CD14-positive monocyte (primary cell): ENCODE results near the gene BTBD9. TPM values are rescaled to one million over a fixed set of nuclear protein-coding genes. Genes with fewer than 3 reads are reported as not detected.
A peak's percentile ranks its signal among the peaks of the same experiment; 100 is the strongest.

Experiments used
- DNase-seq, 3 donors: peaks; one replicate each; pipeline ENCODE4 v3.0.0-alpha.2; 2011 to 2022
- H2AFZ ChIP-seq: 2 replicates; pipeline ENCODE4 v1.6.0; 2012; ENCODE audit warnings: mild to moderate bottlenecking, low read depth, low read length, inconsistent platforms; ENCODE audit not compliant: insufficient read depth, poor library complexity, severe bottlenecking
- H3K27ac ChIP-seq, 2 donors: 1 replicate in 1 of 2; 2 replicates in 1 of 2; pipeline ENCODE4 v1.5.1; 2012 to 2013; ENCODE audit warnings: low read length in 2 of 2, control low read depth in 1 of 2, inconsistent platforms in 1 of 2, low read depth in 1 of 2, mild to moderate bottlenecking in 1 of 2
- H3K27me3 ChIP-seq, 2 donors: one replicate each; pipeline versions ENCODE4 v1.6.0 to v1.6.1; 2011 to 2013; ENCODE audit warnings: low read length in 2 of 2; ENCODE audit not compliant: control insufficient read depth in 2 of 2, insufficient read depth in 2 of 2
- H3K36me3 ChIP-seq, 2 donors: replicated peaks in 1 of 2; 1 replicate in 1 of 2; 2 replicates in 1 of 2; pipeline versions ENCODE4 v1.5.1 to v1.6.1; 2012 to 2013; ENCODE audit warnings: low read length in 2 of 2, control low read depth in 1 of 2, inconsistent platforms in 1 of 2, mild to moderate bottlenecking in 1 of 2; ENCODE audit not compliant: insufficient read depth in 2 of 2, control insufficient read depth in 1 of 2
- H3K4me1 ChIP-seq, 2 donors: 1 replicate in 1 of 2; 2 replicates in 1 of 2; pipeline versions ENCODE4 v1.5.1 to v1.6.1; 2012 to 2013; ENCODE audit warnings: low read length in 2 of 2, control low read depth in 1 of 2, inconsistent platforms in 1 of 2, mild to moderate bottlenecking in 1 of 2, moderate library complexity in 1 of 2; ENCODE audit not compliant: insufficient read depth in 2 of 2, control insufficient read depth in 1 of 2
- H3K4me2 ChIP-seq: replicated peaks from 2 replicates; pipeline ENCODE3; 2012; ENCODE audit warnings: low read length, moderate library complexity, mild to moderate bottlenecking; ENCODE audit not compliant: poor library complexity, severe bottlenecking; ENCODE audit errors: extremely low read depth
- H3K4me3 ChIP-seq, 3 experiments: fragments of 200-600 bp in 1 of 3; sonication (generic) in 1 of 3; replicated peaks in 1 of 3; 1 replicate in 2 of 3; 2 replicates in 1 of 3; pipeline ENCODE4 v1.5.1; 2011 to 2013; ENCODE audit warnings: low read length in 3 of 3, mild to moderate bottlenecking in 3 of 3, control low read depth in 2 of 3, low read depth in 2 of 3, inconsistent platforms in 1 of 3, moderate library complexity in 1 of 3
- H3K79me2 ChIP-seq: 2 replicates; pipeline ENCODE4 v1.6.0; 2012; ENCODE audit warnings: mild to moderate bottlenecking, control low read depth, inconsistent platforms, low read length, moderate library complexity; ENCODE audit not compliant: insufficient read depth
- H3K9ac ChIP-seq: 2 replicates; pipeline ENCODE4 v1.6.0; 2017; ENCODE audit warnings: low read length, mild to moderate bottlenecking; ENCODE audit not compliant: insufficient read depth, poor library complexity, severe bottlenecking
- H3K9me3 ChIP-seq, 2 donors: replicated peaks in 1 of 2; 1 replicate in 1 of 2; 2 replicates in 1 of 2; pipeline versions ENCODE4 v1.5.1 to v1.6.1; 2012 to 2013; ENCODE audit warnings: low read length in 2 of 2, control low read depth in 1 of 2; ENCODE audit not compliant: control insufficient read depth in 1 of 2, insufficient read depth in 1 of 2
- H4K20me1 ChIP-seq: 2 replicates; pipeline ENCODE4 v1.6.0; 2012; ENCODE audit warnings: mild to moderate bottlenecking, low read length, control low read depth, moderate library complexity; ENCODE audit not compliant: insufficient read depth
- H3K27ac Mint-ChIP-seq, 7 donors: one replicate each; pipeline ENCODE4 v1.8.0; 2020; ENCODE audit warnings: mild to moderate bottlenecking in 7 of 7, mixed read lengths in 7 of 7, moderate library complexity in 6 of 7, inconsistent platforms in 2 of 7
- H3K27me3 Mint-ChIP-seq, 3 donors: one replicate each; pipeline ENCODE4 v1.8.0; 2021 to 2022; ENCODE audit warnings: low read depth in 3 of 3, mild to moderate bottlenecking in 3 of 3, mixed read lengths in 3 of 3, moderate library complexity in 3 of 3, inconsistent platforms in 1 of 3
- H3K36me3 Mint-ChIP-seq, 2 donors: one replicate each; pipeline ENCODE4 v1.8.0; 2020; ENCODE audit warnings: mixed read lengths in 2 of 2, inconsistent platforms in 1 of 2, mild to moderate bottlenecking in 1 of 2
- H3K4me1 Mint-ChIP-seq: one replicate; pipeline ENCODE4 v1.8.0; 2020; ENCODE audit warnings: mild to moderate bottlenecking, mixed read lengths
- H3K4me3 Mint-ChIP-seq, 2 donors: one replicate each; pipeline ENCODE4 v1.8.0; 2020; ENCODE audit warnings: mild to moderate bottlenecking in 2 of 2, mixed read lengths in 2 of 2, moderate library complexity in 1 of 2
- H3K9me3 Mint-ChIP-seq, 7 donors: one replicate each; pipeline ENCODE4 v1.8.0; 2020 to 2022; ENCODE audit warnings: mixed read lengths in 7 of 7, mild to moderate bottlenecking in 6 of 7, moderate library complexity in 6 of 7, inconsistent platforms in 2 of 7
- WGBS: methylation state at CpG from one replicate; pipeline ENCODE4 v1.1.5; 2013; ENCODE audit warnings: missing lambda C conversion rate; ENCODE audit not compliant: insufficient coverage; 5-methylcytosine and 5-hydroxymethylcytosine counted together
- intact Hi-C, 2 donors: fragments of 100-400 bp; cut with micrococcal nuclease; formaldehyde crosslinking; loops; one replicate each; pipeline versions ENCODE4 v1.15.0 to v1.15.1; 2023
- polyA plus RNA-seq, 3 donors: library from polyadenylated mRNA; depleted of rRNA in 1 of 3; unstranded in 2 of 3; stranded (reverse) in 1 of 3; fragments of 300-500 nt in 2 of 3; fragments of >200 nt in 1 of 3; fragmentation: Illumina TruSeq in 2 of 3; gene quantifications; 1 replicate in 2 of 3; 2 replicates in 1 of 3; pipeline ENCODE4 v1.2.3, GENCODE V29; 2012 to 2021
- TF ChIP-seq, protein P1 (sequence below): fragments of 200-600 bp; IDR thresholded peaks from one replicate; pipeline ENCODE4 v1.8.0; 2022; ENCODE audit warnings: antibody characterized with exemption, mild to moderate bottlenecking

Gene BTBD9
- polyA plus RNA-seq, 3 donors: 5.2 to 7.5 (median 6.2) TPM

DNA sequence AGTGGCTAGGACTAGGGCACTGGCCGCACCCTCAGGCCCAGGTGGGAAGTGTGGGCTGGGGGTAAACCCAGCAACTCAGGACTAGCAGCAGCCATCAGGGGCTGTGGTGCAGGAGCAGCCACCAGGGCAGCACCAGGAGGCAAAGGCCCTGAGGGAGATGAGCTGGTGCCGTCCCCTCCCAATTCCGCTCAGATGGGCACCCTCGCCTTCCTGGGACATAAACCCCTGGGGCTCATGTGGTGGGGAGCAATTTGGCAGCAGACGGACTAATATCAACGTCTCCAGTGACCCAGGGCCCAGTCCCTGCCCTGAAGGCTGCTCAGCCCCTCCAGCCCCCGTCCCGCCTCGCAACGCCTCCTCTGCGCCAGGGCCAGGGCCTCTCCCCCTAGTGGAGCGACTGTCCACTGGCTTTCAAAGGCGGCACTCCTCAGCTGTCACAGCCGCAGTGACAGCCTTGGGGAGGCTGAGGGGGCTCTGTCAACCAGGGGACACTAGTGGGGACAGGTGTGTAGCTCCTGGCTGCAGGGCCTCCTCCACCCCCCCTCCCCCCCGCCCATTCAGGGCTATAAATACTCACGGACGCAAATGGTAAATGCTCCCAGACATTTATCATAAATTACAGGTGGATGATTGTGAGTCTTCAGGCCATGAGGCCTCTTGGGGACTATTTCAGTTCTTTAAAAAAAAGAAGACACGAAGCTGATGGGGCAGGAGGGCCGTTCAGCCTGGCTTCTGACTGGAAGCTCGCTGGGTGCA is 470.3 kb downstream of the BTBD9 start:
- H3K9ac ChIP-seq: no peak overlapping the region
- Mint-ChIP-seq H3K36me3 (peaks cover 11 to 13% of the 10 kb centered on the region in 2 donors), H3K4me1 (no peaks in the 10 kb centered on the region), H3K27me3 (peaks cover 0 to 4% (median 0%) of the 10 kb centered on the region in 3 donors), H3K9me3 (no peaks in the 10 kb centered on the region), H3K27ac (peak overlapping the region in 1 of 7 donors; percentile 1), H3K4me3 (no peak overlapping the region)
- no peaks in the 10 kb centered on the region for H3K79me2 ChIP-seq
- 92% methylated on average over 12 of the region's 20 CpGs for WGBS
- no peaks in the 10 kb centered on the region for H4K20me1 ChIP-seq
- TF ChIP-seq, protein P1, sequence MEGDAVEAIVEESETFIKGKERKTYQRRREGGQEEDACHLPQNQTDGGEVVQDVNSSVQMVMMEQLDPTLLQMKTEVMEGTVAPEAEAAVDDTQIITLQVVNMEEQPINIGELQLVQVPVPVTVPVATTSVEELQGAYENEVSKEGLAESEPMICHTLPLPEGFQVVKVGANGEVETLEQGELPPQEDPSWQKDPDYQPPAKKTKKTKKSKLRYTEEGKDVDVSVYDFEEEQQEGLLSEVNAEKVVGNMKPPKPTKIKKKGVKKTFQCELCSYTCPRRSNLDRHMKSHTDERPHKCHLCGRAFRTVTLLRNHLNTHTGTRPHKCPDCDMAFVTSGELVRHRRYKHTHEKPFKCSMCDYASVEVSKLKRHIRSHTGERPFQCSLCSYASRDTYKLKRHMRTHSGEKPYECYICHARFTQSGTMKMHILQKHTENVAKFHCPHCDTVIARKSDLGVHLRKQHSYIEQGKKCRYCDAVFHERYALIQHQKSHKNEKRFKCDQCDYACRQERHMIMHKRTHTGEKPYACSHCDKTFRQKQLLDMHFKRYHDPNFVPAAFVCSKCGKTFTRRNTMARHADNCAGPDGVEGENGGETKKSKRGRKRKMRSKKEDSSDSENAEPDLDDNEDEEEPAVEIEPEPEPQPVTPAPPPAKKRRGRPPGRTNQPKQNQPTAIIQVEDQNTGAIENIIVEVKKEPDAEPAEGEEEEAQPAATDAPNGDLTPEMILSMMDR: no peak
- H3K27me3 ChIP-seq: no peaks in the 10 kb centered on the region
- intact Hi-C loops: no loop called here
- H3K4me2 ChIP-seq: no peak overlapping the region
- DNase-seq: no peak
- H3K27ac ChIP-seq: no peak overlapping the region
- no peaks in the 10 kb centered on the region for H3K36me3 ChIP-seq
- H2AFZ ChIP-seq: no peak overlapping the region
- H3K9me3 ChIP-seq: no peaks in the 10 kb centered on the region
- no peaks in the 10 kb centered on the region for H3K4me1 ChIP-seq
- H3K4me3 ChIP-seq: no peak overlapping the region

DNA sequence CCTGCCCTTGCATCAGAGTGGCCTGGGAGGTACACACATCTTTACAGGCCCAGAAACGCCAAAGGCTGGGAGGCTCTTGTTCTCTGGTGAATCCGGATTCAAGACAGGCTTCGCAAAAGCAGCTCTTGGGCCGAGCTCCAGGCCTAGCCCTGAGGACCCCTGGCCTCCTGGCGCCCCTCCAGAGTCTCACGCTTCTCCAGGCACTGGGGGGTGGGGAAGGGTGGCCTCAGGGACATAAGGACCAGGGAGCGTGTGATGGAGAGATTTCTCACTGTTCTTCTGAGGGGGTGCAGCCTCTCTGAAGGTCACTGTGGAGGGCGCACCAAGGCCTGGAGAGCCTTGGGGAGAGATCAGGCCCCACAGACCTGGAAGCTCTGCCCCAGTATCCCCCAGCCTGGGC is 471.0 kb downstream of the BTBD9 start:
- TF ChIP-seq, protein P1: no peak
- no peak overlapping the region for H2AFZ ChIP-seq
- Mint-ChIP-seq H3K36me3 (peaks cover 6% of the 10 kb centered on the region in 2 donors), H3K4me1 (no peaks in the 10 kb centered on the region), H3K4me3 (no peak overlapping the region), H3K27ac (no peak overlapping the region), H3K9me3 (no peaks in the 10 kb centered on the region), H3K27me3 (peaks cover 0 to 4% (median 1%) of the 10 kb centered on the region in 3 donors)
- no peaks in the 10 kb centered on the region for H3K79me2 ChIP-seq
- H3K9me3 ChIP-seq: no peaks in the 10 kb centered on the region
- no peaks in the 10 kb centered on the region for H3K36me3 ChIP-seq
- no peak overlapping the region for H3K4me2 ChIP-seq
- H4K20me1 ChIP-seq: no peaks in the 10 kb centered on the region
- intact Hi-C loops: no loop called here
- no peak for DNase-seq
- no peak overlapping the region for H3K4me3 ChIP-seq
- H3K27ac ChIP-seq: no peak overlapping the region
- H3K4me1 ChIP-seq: no peaks in the 10 kb centered on the region
- no peaks in the 10 kb centered on the region for H3K27me3 ChIP-seq
- no peak overlapping the region for H3K9ac ChIP-seq
- WGBS: 90% methylated on average over 5 of the region's 8 CpGs
